ENCODE data around the gene TCEANC2. TPM values are rescaled to one million over a fixed set of nuclear protein-coding genes. Genes with fewer than 3 reads are reported as not detected.

The TCEANC2 gene
- total and polyA plus RNA-seq, 2 experiments from 2014 or later: 6.0 to 6.3 TPM

GRCh38 chr1:54142146-54142900 is 88.9 kb downstream of the TCEANC2 start (continued):
- no peak for TF ChIP-seq STAT1 (IDR thresholded peaks at IDR 0.05; ENCODE audit: unreplicated experiment)
- TF ChIP-seq JUNB (IDR thresholded peaks at IDR 0.05; ENCODE audit: unreplicated experiment): no peak
- no peak for TF ChIP-seq ZNF462 (CRISPR knock-in tag; IDR thresholded peaks at IDR 0.05)
- no peak for TF ChIP-seq EZH2phosphoT487 (IDR thresholded peaks at IDR 0.05; ENCODE audit: unreplicated experiment)
- TF ChIP-seq POLR2AphosphoS5 (IDR thresholded peaks at IDR 0.05; ENCODE audit: low read depth): no peak

GRCh38 chr1:54144366-54144765 is 91.0 kb downstream of the TCEANC2 start:
- no peaks in the 10 kb centered on the region for H3K36me3 ChIP-seq (ENCODE audit: insufficient read depth)
- no peak overlapping the region for H2AFZ ChIP-seq
- no peaks in the 10 kb centered on the region for H3K79me2 ChIP-seq (replicated peaks; ENCODE audit: insufficient read depth)
- H3K27ac ChIP-seq (ENCODE audit: low read depth): no peak overlapping the region
- no peaks in the 10 kb centered on the region for H3K27me3 ChIP-seq (ENCODE audit: insufficient read depth)
- Mint-ChIP-seq H3K27ac (no peak overlapping the region), H3K9me3 (no peaks in the 10 kb centered on the region), H3K27me3 (ENCODE audit: insufficient read depth, low read depth, poor library complexity) (peaks cover 2% of the 10 kb centered on the region), H3K4me1 (no peaks in the 10 kb centered on the region; the same call in 2 of the 3 replicates), H3K36me3 (ENCODE audit: low read depth) (no peaks in the 10 kb centered on the region), H3K4me3 (no peak overlapping the region)
- H3K4me2 ChIP-seq: no peak overlapping the region
- H4K20me1 ChIP-seq (replicated peaks; ENCODE audit: insufficient read depth): no peaks in the 10 kb centered on the region; the same call in 1 of the 2 replicates
- no peaks in the 10 kb centered on the region for H3K4me1 ChIP-seq (ENCODE audit: insufficient read depth)
- no peaks in the 10 kb centered on the region for H3F3A ChIP-seq (replicated peaks; ENCODE audit: low read depth)
- ATAC-seq (no peak), DNase-seq (ENCODE audit: low spot score) (no peak)
- no peaks in the 10 kb centered on the region for H3K9me2 ChIP-seq (ENCODE audit: insufficient read depth)
- H3K4me3 ChIP-seq: no peak overlapping the region
- TF ChIP-seq EZH2 (IDR thresholded peaks at IDR 0.05; ENCODE audit: low read depth, unreplicated experiment) (no peak), JUNB (IDR thresholded peaks at IDR 0.05; ENCODE audit: unreplicated experiment) (no peak), ZNF462 (CRISPR knock-in tag; IDR thresholded peaks at IDR 0.05) (no peak), POLR2AphosphoS5 (IDR thresholded peaks at IDR 0.05; ENCODE audit: low read depth) (no peak), EZH2phosphoT487 (IDR thresholded peaks at IDR 0.05; ENCODE audit: unreplicated experiment) (no peak), ZNF331 (CRISPR knock-in tag; IDR thresholded peaks at IDR 0.05; ENCODE audit: low read depth) (no peak)
